ENCODE data around the gene IPO9. TPM values are rescaled to one million over a fixed set of nuclear protein-coding genes. Genes with fewer than 3 reads are reported as not detected.

IPO9 gene
- total and polyA plus RNA-seq, 2 of the 4 experiments (the other 2 are of a cell fraction): 14.0 to 23.4 TPM

DNA sequence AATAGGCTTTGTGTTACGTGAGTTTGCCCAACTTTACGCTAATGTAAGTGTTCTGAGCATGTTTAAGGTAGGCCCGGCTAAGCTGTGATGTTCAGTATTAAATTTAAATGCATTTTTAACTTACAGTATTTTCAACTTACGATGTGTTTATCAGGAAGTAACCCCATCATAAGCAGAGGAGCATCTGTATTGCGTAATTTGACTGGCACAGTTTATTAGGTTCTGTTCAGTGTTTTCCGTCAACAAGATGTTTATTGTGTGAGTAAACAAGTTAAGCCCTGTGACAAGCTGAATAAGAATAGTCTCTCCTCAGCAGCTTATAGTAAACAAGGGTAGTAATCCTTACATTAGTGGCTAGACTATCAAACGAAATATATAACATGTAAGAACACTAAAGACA lies 32.5 kb downstream of the IPO9 start:
- BruUV-seq (replicated peaks): no TSS peak
- Histone ChIP-seq H4K91ac (ENCODE audit: insufficient read depth, low read depth, low read length) (no peak overlapping the region), H3K4me1 (ENCODE audit: control insufficient read depth, insufficient read depth, low read length) (no peaks in the 10 kb centered on the region), H3K27ac (ENCODE audit: insufficient read depth, low read length) (no peak overlapping the region), H3K23ac (ENCODE audit: low read depth, low read length) (no peak overlapping the region), H2AFZ (replicated peaks; ENCODE audit: low read length, poor library complexity) (no peak overlapping the region), H3K9me3 (ENCODE audit: control insufficient read depth, insufficient read depth, low read length) (no peaks in the 10 kb centered on the region), H2BK5ac (ENCODE audit: low read depth, low read length, poor library complexity, severe bottlenecking) (no peak overlapping the region), H3K4me2 (ENCODE audit: low read depth, low read length) (no peak overlapping the region), H2BK15ac (ENCODE audit: low read depth, low read length) (no peak overlapping the region), H3K27me3 (ENCODE audit: control insufficient read depth, insufficient read depth, low read length) (no peaks in the 10 kb centered on the region), H3K79me1 (ENCODE audit: low read depth in 1 of 2, low read length in 2 of 2) (peaks cover 4 to 9% of the 10 kb centered on the region in 2 experiments; a peak in 3 of 4 replicates), H2BK120ac (ENCODE audit: low read depth, low read length) (no peak overlapping the region), H2AK9ac (replicated peaks; ENCODE audit: low read depth, low read length, poor library complexity) (no peak overlapping the region), H4K20me1 (ENCODE audit: insufficient read depth, low read length) (no peaks in the 10 kb centered on the region), H2BK20ac (ENCODE audit: low read depth, low read length) (no peak overlapping the region), H3K9ac (ENCODE audit: low read depth, low read length) (no peak overlapping the region), H3K18ac (ENCODE audit: low read depth, low read length) (no peak overlapping the region), H3K9me1 (ENCODE audit: insufficient read depth, low read length) (no peaks in the 10 kb centered on the region), H3K4ac (ENCODE audit: low read depth, low read length) (no peak overlapping the region), H2AK5ac (ENCODE audit: low read depth, low read length) (no peak overlapping the region), H3K14ac (replicated peaks; ENCODE audit: low read depth, low read length) (no peak overlapping the region), H4K5ac (ENCODE audit: low read depth, low read length) (no peak overlapping the region), H3K36me3 (ENCODE audit: control insufficient read depth, insufficient read depth, low read length) (peaks cover 26% of the 10 kb centered on the region), H4K8ac (ENCODE audit: low read depth in 2 of 2, low read length in 2 of 2) (no peak overlapping the region), H3K56ac (ENCODE audit: extremely low read depth, insufficient read depth, low read length) (no peak overlapping the region), H3K4me3 (ENCODE audit: insufficient read depth, low read depth, low read length) (no peak overlapping the region)
- ATAC-seq (ENCODE audit: low read depth): no peak
- CTCF ChIA-PET: no interaction called here
- intact Hi-C loops (cut with micrococcal nuclease) (no loop called here), in situ Hi-C loops (cut with MboI; ENCODE audit: low sequenced_read_pairs) (no loop called here), dilution Hi-C loops (cut with HindIII; ENCODE audit: low sequenced_read_pairs, unreplicated experiment) (no loop called here)
- POLR2A ChIA-PET (ENCODE audit: unreplicated experiment): no interaction called here
- WGBS, 2 experiments (ENCODE audit: extremely low coverage in 2 of 2, insufficient read length in 1 of 2): no CpG with 5 or more reads among the region's 7 CpGs
- TF ChIP-seq, protein P1, sequence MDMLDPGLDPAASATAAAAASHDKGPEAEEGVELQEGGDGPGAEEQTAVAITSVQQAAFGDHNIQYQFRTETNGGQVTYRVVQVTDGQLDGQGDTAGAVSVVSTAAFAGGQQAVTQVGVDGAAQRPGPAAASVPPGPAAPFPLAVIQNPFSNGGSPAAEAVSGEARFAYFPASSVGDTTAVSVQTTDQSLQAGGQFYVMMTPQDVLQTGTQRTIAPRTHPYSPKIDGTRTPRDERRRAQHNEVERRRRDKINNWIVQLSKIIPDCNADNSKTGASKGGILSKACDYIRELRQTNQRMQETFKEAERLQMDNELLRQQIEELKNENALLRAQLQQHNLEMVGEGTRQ (IDR thresholded peaks at IDR 0.05; ENCODE audit: low read depth, low read length): no peak
- TF ChIP-seq POLR2A (IDR thresholded peaks at IDR 0.05; ENCODE audit: low read depth, low read length) (no peak), CEBPB (IDR thresholded peaks at IDR 0.05; ENCODE audit: low read depth, low read length) (peak; percentile 89), MXI1 (IDR thresholded peaks at IDR 0.05; ENCODE audit: borderline replicate concordance, low read depth, low read length) (no peak), SMC3 (IDR thresholded peaks at IDR 0.05; ENCODE audit: low read depth, low read length) (no peak), RCOR1 (IDR thresholded peaks at IDR 0.05; ENCODE audit: insufficient replicate concordance, low read length) (no peak)
- TF ChIP-seq, protein P2, sequence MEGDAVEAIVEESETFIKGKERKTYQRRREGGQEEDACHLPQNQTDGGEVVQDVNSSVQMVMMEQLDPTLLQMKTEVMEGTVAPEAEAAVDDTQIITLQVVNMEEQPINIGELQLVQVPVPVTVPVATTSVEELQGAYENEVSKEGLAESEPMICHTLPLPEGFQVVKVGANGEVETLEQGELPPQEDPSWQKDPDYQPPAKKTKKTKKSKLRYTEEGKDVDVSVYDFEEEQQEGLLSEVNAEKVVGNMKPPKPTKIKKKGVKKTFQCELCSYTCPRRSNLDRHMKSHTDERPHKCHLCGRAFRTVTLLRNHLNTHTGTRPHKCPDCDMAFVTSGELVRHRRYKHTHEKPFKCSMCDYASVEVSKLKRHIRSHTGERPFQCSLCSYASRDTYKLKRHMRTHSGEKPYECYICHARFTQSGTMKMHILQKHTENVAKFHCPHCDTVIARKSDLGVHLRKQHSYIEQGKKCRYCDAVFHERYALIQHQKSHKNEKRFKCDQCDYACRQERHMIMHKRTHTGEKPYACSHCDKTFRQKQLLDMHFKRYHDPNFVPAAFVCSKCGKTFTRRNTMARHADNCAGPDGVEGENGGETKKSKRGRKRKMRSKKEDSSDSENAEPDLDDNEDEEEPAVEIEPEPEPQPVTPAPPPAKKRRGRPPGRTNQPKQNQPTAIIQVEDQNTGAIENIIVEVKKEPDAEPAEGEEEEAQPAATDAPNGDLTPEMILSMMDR (conservative IDR thresholded peaks at IDR 0.05; ENCODE audit: low read depth, low read length): no peak
- TF ChIP-seq, protein P3, sequence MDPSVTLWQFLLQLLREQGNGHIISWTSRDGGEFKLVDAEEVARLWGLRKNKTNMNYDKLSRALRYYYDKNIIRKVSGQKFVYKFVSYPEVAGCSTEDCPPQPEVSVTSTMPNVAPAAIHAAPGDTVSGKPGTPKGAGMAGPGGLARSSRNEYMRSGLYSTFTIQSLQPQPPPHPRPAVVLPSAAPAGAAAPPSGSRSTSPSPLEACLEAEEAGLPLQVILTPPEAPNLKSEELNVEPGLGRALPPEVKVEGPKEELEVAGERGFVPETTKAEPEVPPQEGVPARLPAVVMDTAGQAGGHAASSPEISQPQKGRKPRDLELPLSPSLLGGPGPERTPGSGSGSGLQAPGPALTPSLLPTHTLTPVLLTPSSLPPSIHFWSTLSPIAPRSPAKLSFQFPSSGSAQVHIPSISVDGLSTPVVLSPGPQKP (IDR thresholded peaks at IDR 0.05; ENCODE audit: borderline replicate concordance, low read depth, low read length): no peak
- no peak for DNase-seq
